AG09309 (cell line): ENCODE results near the gene MFSD2B.

Experiments used
- DNase-seq: peaks from one replicate; pipeline ENCODE4 v3.0.0-alpha.2; 2010; ENCODE audit warnings: low read depth
- H3K4me3 ChIP-seq: 2 replicates; pipeline ENCODE4 v1.5.1; 2011; ENCODE audit warnings: mild to moderate bottlenecking, low read depth, low read length, moderate library complexity; ENCODE audit not compliant: control insufficient read depth
- CTCF ChIP-seq: IDR thresholded peaks from 2 replicates; pipeline ENCODE4 v1.5.1; 2011; ENCODE audit warnings: mild to moderate bottlenecking, low read depth, low read length, inconsistent platforms; ENCODE audit not compliant: insufficient read depth, control insufficient read depth; ENCODE audit errors: missing control alignments

The MFSD2B gene

DNA sequence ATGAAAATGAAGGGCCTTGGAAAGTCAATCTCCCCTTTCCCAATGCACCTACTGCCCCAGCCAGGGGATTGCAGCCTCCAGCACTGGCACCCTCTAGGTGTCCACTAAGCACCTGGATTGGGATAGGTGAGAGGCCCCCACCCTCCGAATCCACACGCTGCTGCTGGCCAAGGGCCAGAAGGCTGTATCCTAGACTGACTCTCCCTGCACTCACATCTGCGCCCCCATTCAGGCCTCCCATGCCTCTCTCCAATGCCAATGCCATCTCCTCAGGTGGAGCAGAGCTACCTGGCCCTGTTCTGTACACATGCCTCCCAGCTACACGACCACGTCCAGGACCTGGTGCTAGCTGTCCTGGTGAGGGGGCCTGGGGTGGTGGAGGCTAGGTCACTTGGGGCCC is 9.8 kb downstream of the MFSD2B start:
- DNase-seq: no peak
- no peak overlapping the region for H3K4me3 ChIP-seq
- no peak for TF ChIP-seq CTCF

- no peak for DNase-seq
- H3K4me3 ChIP-seq: no peak overlapping the region
- TF ChIP-seq CTCF: no peak
These were observed 10.4 kb downstream of the MFSD2B start for GRCh38 chr2:24020244-24020643.

- DNase-seq: no peak
- H3K4me3 ChIP-seq: no peak overlapping the region
- TF ChIP-seq CTCF: peak; percentile 23
These were observed 11.5 kb downstream of the MFSD2B start for GRCh38 chr2:24021122-24021998.

- TF ChIP-seq CTCF: no peak
- no peak for DNase-seq
- no peak overlapping the region for H3K4me3 ChIP-seq
These were observed 12.6 kb downstream of the MFSD2B start for GRCh38 chr2:24022324-24022974.

DNA sequence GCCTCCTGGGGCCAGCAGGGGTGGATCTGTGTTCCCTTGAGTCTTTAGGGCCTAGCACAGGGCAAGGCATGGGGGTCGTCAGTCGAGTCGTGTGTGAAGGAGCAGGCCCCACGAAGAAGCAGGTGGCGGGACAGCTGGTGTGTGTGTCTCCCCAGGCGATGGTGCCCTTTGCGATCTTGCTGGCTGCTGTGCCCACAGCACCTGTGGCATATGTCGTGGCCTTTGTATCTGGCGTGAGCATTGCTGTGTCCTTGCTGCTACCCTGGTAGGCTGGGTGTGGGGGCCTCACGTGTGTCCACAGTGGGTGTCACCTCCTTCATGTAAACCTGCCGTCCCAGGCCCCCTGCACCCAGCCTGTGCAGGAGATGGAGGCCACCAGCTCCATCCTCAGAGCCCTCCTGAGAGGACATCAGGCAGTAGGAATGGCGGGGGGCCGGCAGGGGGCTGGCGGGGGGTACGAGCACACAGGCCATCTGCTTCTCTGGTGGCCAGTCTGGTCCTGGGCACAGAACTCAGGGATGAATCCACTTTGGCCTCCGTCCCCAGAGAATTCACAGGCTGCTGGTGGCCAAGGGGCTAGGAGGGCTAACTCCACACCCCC is 13.2 kb downstream of the MFSD2B start:
- no peak overlapping the region for H3K4me3 ChIP-seq
- no peak for DNase-seq
- no peak for TF ChIP-seq CTCF

- H3K4me3 ChIP-seq: no peak overlapping the region
- no peak for DNase-seq
- peak; percentile 58 for TF ChIP-seq CTCF
These were observed 14.1 kb downstream of the MFSD2B start for GRCh38 chr2:24024018-24024417.
